GM23338 (cell line): Measurements from ENCODE around the gene PCDHB4. TPM values are rescaled to one million over a fixed set of nuclear protein-coding genes. Genes with fewer than 3 reads are reported as not detected.

Source experiments
- ATAC-seq: fragments of 200-7000 bp; cut with Tn5 transposase; 3 replicates; pipeline ENCODE4 v1.9.1; 2020
- DNase-seq: peaks from one replicate; pipeline ENCODE4 v3.0.0-alpha.2; 2015; ENCODE audit warnings: low spot score
- H2AFZ ChIP-seq: fragments of 200-600 bp; sonication (generic); 2 replicates; pipeline ENCODE4 v1.8.0; 2016; ENCODE audit warnings: antibody characterized with exemption, mild to moderate bottlenecking, moderate library complexity
- H3F3A ChIP-seq: fragments of 200-600 bp; sonication (generic); replicated peaks from 2 replicates; pipeline ENCODE4 v1.8.0; 2017; ENCODE audit warnings: antibody characterized with exemption, mixed run types, low read depth
- H3K27ac ChIP-seq: fragments of 200-600 bp; sonication (generic); 2 replicates; pipeline ENCODE4 v1.6.1; 2016; ENCODE audit warnings: low read depth
- H3K27me3 ChIP-seq: fragments of 200-600 bp; sonication (generic); 2 replicates; pipeline ENCODE4 v1.8.0; 2016; ENCODE audit warnings: mild to moderate bottlenecking, mixed run types, moderate library complexity; ENCODE audit not compliant: insufficient read depth
- H3K36me3 ChIP-seq: fragments of 200-600 bp; sonication (generic); 2 replicates; pipeline ENCODE4 v1.8.0; 2016; ENCODE audit warnings: mild to moderate bottlenecking; ENCODE audit not compliant: insufficient read depth
- H3K4me1 ChIP-seq: fragments of 200-600 bp; sonication (generic); 2 replicates; pipeline ENCODE4 v1.8.0; 2016; ENCODE audit warnings: mild to moderate bottlenecking, moderate library complexity; ENCODE audit not compliant: insufficient read depth
- H3K4me2 ChIP-seq: fragments of 200-600 bp; sonication (generic); 2 replicates; pipeline ENCODE4 v1.7.1; 2017; ENCODE audit warnings: mixed run types
- H3K4me3 ChIP-seq: fragments of 200-600 bp; sonication (generic); 2 replicates; pipeline ENCODE4 v1.6.1; 2016; ENCODE audit warnings: mixed run types
- H3K79me2 ChIP-seq: fragments of 200-600 bp; sonication (generic); replicated peaks from 2 replicates; pipeline ENCODE4 v1.8.0; 2017; ENCODE audit warnings: mild to moderate bottlenecking; ENCODE audit not compliant: insufficient read depth
- H3K9me2 ChIP-seq: fragments of 200-600 bp; sonication (generic); 2 replicates; pipeline ENCODE4 v1.8.0; 2017; ENCODE audit not compliant: insufficient read depth
- H4K20me1 ChIP-seq: fragments of 200-600 bp; sonication (generic); replicated peaks from 2 replicates; pipeline ENCODE4 v1.8.0; 2017; ENCODE audit warnings: mild to moderate bottlenecking; ENCODE audit not compliant: insufficient read depth
- H3K27ac Mint-ChIP-seq: 2 replicates; pipeline ENCODE4 v1.8.0; 2020; ENCODE audit warnings: inconsistent platforms, mild to moderate bottlenecking, moderate library complexity, mixed read lengths
- H3K27me3 Mint-ChIP-seq: 3 replicates; pipeline ENCODE4 v1.8.0; 2022; ENCODE audit warnings: low read depth, mild to moderate bottlenecking, moderate library complexity, mixed read lengths, inconsistent platforms; ENCODE audit not compliant: insufficient read depth, poor library complexity
- H3K36me3 Mint-ChIP-seq: 3 replicates; pipeline ENCODE4 v1.8.0; 2021; ENCODE audit warnings: low read depth, mild to moderate bottlenecking, inconsistent platforms, moderate library complexity, mixed read lengths
- H3K4me1 Mint-ChIP-seq: 3 replicates; pipeline ENCODE4 v1.8.0; 2020; ENCODE audit warnings: mild to moderate bottlenecking, inconsistent platforms, mixed read lengths
- H3K4me3 Mint-ChIP-seq: 3 replicates; pipeline ENCODE4 v1.8.0; 2021; ENCODE audit warnings: moderate library complexity, mild to moderate bottlenecking, inconsistent platforms, mixed read lengths
- H3K9me3 Mint-ChIP-seq: 3 replicates; pipeline ENCODE4 v1.8.0; 2020; ENCODE audit warnings: moderate library complexity, mild to moderate bottlenecking, inconsistent platforms, mixed read lengths
- NANOG ChIP-seq: IDR thresholded peaks from 2 replicates; pipeline ENCODE4 v1.6.1; 2016; ENCODE audit warnings: antibody characterized with exemption, borderline replicate concordance
- REST ChIP-seq: IDR thresholded peaks from one replicate; pipeline ENCODE4 v1.6.1; 2018; ENCODE audit warnings: antibody characterized with exemption; ENCODE audit not compliant: unreplicated experiment
- ZNF114 ChIP-seq: fragments of 250-450 bp; sonication (Bioruptor Pico); IDR thresholded peaks from 2 replicates; pipeline ENCODE4 v1.5.0; 2020; ENCODE audit warnings: mild to moderate bottlenecking, moderate library complexity
- polyA plus RNA-seq: library from polyadenylated mRNA; unstranded; fragments of >200 nt; fragmentation: Nextera tagmentation; extraction: Ambion mirVana; gene quantifications from 2 replicates; pipeline ENCODE4 v1.2.1, GENCODE V29; 2016
- total RNA-seq: library from RNA; depleted of rRNA; stranded (reverse); fragments of >200 nt; shearing (Covaris generic); gene quantifications from 2 replicates; pipeline ENCODE4 v1.2.3, GENCODE V29; 2014
- TF ChIP-seq, protein P1 (sequence below): fragments of 250-450 bp; sonication (Bioruptor Pico); IDR thresholded peaks from 2 replicates; pipeline ENCODE4 v1.5.0; 2020; ENCODE audit warnings: mild to moderate bottlenecking, moderate library complexity

The PCDHB4 gene
- total and polyA plus RNA-seq, 2 experiments from 2014 or later, result 1.3 to 2.7 TPM

DNA sequence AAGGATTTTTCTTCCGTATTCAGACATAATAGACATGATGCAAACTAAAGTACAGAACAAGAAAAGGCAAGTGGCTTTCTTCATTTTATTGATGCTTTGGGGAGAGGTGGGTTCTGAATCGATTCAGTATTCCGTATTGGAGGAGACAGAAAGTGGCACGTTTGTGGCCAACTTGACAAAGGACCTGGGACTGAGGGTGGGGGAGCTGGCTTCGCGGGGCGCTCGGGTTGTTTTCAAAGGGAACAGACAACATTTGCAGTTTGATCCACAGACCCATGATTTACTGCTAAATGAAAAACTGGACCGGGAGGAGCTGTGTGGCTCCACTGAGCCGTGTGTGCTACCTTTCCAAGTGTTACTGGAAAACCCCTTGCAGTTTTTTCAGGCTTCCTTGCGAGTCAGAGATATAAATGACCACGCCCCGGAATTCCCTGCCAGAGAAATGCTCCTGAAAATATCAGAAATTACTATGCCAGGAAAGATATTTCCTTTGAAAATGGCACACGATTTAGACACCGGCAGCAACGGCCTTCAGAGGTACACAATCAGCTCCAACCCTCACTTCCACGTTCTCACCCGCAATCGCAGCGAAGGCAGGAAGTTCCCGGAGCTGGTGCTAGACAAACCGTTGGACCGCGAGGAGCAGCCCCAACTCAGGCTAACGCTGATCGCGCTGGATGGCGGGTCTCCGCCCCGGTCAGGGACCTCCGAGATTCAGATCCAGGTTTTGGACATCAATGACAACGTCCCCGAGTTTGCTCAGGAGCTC is 28.8 kb downstream of the PCDHB4 start (continued):
- TF ChIP-seq, protein P1, sequence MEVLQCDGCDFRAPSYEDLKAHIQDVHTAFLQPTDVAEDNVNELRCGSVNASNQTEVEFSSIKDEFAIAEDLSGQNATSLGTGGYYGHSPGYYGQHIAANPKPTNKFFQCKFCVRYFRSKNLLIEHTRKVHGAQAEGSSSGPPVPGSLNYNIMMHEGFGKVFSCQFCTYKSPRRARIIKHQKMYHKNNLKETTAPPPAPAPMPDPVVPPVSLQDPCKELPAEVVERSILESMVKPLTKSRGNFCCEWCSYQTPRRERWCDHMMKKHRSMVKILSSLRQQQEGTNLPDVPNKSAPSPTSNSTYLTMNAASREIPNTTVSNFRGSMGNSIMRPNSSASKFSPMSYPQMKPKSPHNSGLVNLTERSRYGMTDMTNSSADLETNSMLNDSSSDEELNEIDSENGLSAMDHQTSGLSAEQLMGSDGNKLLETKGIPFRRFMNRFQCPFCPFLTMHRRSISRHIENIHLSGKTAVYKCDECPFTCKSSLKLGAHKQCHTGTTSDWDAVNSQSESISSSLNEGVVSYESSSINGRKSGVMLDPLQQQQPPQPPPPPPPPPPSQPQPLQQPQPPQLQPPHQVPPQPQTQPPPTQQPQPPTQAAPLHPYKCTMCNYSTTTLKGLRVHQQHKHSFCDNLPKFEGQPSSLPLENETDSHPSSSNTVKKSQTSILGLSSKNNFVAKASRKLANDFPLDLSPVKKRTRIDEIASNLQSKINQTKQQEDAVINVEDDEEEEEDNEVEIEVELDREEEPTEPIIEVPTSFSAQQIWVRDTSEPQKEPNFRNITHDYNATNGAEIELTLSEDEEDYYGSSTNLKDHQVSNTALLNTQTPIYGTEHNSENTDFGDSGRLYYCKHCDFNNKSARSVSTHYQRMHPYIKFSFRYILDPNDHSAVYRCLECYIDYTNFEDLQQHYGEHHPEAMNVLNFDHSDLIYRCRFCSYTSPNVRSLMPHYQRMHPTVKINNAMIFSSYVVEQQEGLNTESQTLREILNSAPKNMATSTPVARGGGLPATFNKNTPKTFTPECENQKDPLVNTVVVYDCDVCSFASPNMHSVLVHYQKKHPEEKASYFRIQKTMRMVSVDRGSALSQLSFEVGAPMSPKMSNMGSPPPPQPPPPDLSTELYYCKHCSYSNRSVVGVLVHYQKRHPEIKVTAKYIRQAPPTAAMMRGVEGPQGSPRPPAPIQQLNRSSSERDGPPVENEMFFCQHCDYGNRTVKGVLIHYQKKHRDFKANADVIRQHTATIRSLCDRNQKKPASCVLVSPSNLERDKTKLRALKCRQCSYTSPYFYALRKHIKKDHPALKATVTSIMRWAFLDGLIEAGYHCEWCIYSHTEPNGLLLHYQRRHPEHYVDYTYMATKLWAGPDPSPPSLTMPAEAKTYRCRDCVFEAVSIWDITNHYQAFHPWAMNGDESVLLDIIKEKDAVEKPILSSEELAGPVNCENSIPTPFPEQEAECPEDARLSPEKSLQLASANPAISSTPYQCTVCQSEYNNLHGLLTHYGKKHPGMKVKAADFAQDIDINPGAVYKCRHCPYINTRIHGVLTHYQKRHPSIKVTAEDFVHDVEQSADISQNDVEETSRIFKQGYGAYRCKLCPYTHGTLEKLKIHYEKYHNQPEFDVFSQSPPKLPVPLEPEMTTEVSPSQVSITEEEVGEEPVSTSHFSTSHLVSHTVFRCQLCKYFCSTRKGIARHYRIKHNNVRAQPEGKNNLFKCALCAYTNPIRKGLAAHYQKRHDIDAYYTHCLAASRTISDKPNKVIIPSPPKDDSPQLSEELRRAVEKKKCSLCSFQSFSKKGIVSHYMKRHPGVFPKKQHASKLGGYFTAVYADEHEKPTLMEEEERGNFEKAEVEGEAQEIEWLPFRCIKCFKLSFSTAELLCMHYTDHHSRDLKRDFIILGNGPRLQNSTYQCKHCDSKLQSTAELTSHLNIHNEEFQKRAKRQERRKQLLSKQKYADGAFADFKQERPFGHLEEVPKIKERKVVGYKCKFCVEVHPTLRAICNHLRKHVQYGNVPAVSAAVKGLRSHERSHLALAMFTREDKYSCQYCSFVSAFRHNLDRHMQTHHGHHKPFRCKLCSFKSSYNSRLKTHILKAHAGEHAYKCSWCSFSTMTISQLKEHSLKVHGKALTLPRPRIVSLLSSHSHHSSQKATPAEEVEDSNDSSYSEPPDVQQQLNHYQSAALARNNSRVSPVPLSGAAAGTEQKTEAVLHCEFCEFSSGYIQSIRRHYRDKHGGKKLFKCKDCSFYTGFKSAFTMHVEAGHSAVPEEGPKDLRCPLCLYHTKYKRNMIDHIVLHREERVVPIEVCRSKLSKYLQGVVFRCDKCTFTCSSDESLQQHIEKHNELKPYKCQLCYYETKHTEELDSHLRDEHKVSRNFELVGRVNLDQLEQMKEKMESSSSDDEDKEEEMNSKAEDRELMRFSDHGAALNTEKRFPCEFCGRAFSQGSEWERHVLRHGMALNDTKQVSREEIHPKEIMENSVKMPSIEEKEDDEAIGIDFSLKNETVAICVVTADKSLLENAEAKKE, result no peak

- Mint-ChIP-seq H3K27me3 (peaks cover 5% of the 10 kb centered on the region), H3K4me3 (no peak overlapping the region), H3K9me3 (peaks cover 28% of the 10 kb centered on the region), H3K36me3 (peaks cover 25% of the 10 kb centered on the region), H3K4me1 (no peaks in the 10 kb centered on the region), H3K27ac (no peak overlapping the region)
- no peaks in the 10 kb centered on the region for H3F3A ChIP-seq
- DNase-seq, result no peak
- H3K79me2 ChIP-seq, result no peaks in the 10 kb centered on the region
- no peak overlapping the region for H3K27ac ChIP-seq
- H3K27me3 ChIP-seq, result no peaks in the 10 kb centered on the region
- no peak overlapping the region for H3K4me3 ChIP-seq
- no peaks in the 10 kb centered on the region for H3K9me2 ChIP-seq
- H3K36me3 ChIP-seq, result no peaks in the 10 kb centered on the region
- H3K4me1 ChIP-seq, result no peaks in the 10 kb centered on the region
- no peak for ATAC-seq
- H4K20me1 ChIP-seq, result no peaks in the 10 kb centered on the region; the same call in 1 of the 2 replicates
- H2AFZ ChIP-seq, result no peak overlapping the region
- no peak overlapping the region for H3K4me2 ChIP-seq
- no peak for TF ChIP-seq NANOG
- TF ChIP-seq, protein P1, result no peak
- TF ChIP-seq REST, result no peak
- no peak for TF ChIP-seq ZNF114 (CRISPR knock-in tag)
These were observed 29.3 kb downstream of the PCDHB4 start for GRCh38 chr5:141150993-141151325.
